ENCODE data around the gene NINJ2. TPM values are rescaled to one million over a fixed set of nuclear protein-coding genes. Genes with fewer than 3 reads are reported as not detected.

NINJ2 gene
- total RNA-seq, 1 experiment from 2014 or later: 0.24 TPM

DNA sequence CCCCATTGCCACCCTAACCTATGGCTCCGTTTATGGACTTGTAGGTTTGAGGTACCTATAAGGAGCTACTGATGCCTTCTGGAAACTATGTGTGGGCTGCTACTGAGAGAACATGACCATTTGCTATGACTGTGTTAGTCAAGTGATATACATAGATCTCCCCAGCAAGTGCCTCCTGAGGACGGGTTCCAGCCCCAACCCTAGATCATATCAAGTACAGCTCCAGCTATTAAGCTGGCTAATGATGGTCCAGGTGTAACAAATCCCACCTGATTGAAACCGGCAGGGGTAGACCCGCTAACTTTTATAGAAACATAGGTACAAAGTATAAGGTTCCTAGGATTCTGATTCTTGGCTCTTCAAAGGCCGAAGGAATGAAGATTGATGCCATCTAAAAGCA is 23.7 kb downstream of the NINJ2 start:
- H2AK5ac ChIP-seq (ENCODE audit: insufficient read length, low read length): no peak overlapping the region
- no peak overlapping the region for H3K18ac ChIP-seq (ENCODE audit: insufficient read length, low read depth, low read length)
- H4K91ac ChIP-seq (ENCODE audit: insufficient read length, low read depth, low read length): no peak overlapping the region
- no peak overlapping the region for H3K9ac ChIP-seq (ENCODE audit: extremely low read depth, insufficient read length, low read length)
- no peaks in the 10 kb centered on the region for H3K79me1 ChIP-seq (ENCODE audit: insufficient read depth, low read depth, low read length, poor library complexity, severe bottlenecking)
- H3K56ac ChIP-seq (ENCODE audit: insufficient read length, low read depth, low read length): no peak overlapping the region
- H3K9me3 ChIP-seq (ENCODE audit: control insufficient read depth, low read depth, low read length): no peaks in the 10 kb centered on the region
- H2BK120ac ChIP-seq (ENCODE audit: low read depth, low read length, poor library complexity, severe bottlenecking): no peak overlapping the region
- no peak overlapping the region for H4K8ac ChIP-seq (replicated peaks; ENCODE audit: insufficient read length, low read depth, low read length)
- no peaks in the 10 kb centered on the region for H3K79me2 ChIP-seq (ENCODE audit: insufficient read depth, low read length)
- no CpG with 5 or more reads among the region's 5 CpGs for WGBS (ENCODE audit: extremely low coverage, insufficient read length, low lambda C conversion rate)
- H2BK15ac ChIP-seq (ENCODE audit: low read depth, low read length): no peak overlapping the region
- no peak overlapping the region for H2BK12ac ChIP-seq (ENCODE audit: insufficient read length, low read depth, low read length)
- no peaks in the 10 kb centered on the region; the same call in 1 of the 2 replicates for H3K4me1 ChIP-seq (ENCODE audit: insufficient read depth, low read length)
- no peak overlapping the region for H2BK20ac ChIP-seq (ENCODE audit: low read depth, low read length, poor library complexity, severe bottlenecking)
- no peaks in the 10 kb centered on the region for H3K36me3 Mint-ChIP-seq (ENCODE audit: insufficient read depth in 1 of 3, low read depth in 3 of 3)
- no peak overlapping the region for H2BK5ac ChIP-seq (ENCODE audit: insufficient read length, low read length)
- H3K14ac ChIP-seq (ENCODE audit: insufficient read depth, low read length): no peak overlapping the region
- TF ChIP-seq, protein P1, sequence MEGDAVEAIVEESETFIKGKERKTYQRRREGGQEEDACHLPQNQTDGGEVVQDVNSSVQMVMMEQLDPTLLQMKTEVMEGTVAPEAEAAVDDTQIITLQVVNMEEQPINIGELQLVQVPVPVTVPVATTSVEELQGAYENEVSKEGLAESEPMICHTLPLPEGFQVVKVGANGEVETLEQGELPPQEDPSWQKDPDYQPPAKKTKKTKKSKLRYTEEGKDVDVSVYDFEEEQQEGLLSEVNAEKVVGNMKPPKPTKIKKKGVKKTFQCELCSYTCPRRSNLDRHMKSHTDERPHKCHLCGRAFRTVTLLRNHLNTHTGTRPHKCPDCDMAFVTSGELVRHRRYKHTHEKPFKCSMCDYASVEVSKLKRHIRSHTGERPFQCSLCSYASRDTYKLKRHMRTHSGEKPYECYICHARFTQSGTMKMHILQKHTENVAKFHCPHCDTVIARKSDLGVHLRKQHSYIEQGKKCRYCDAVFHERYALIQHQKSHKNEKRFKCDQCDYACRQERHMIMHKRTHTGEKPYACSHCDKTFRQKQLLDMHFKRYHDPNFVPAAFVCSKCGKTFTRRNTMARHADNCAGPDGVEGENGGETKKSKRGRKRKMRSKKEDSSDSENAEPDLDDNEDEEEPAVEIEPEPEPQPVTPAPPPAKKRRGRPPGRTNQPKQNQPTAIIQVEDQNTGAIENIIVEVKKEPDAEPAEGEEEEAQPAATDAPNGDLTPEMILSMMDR (conservative IDR thresholded peaks at IDR 0.05): no peak
- no peak overlapping the region for H4K5ac ChIP-seq (ENCODE audit: insufficient read length, low read depth, low read length)
- no peaks in the 10 kb centered on the region for H3K27me3 ChIP-seq (ENCODE audit: insufficient read depth, low read length)
- no peak for DNase-seq
- H4K20me1 ChIP-seq (ENCODE audit: control insufficient read depth, insufficient read depth, insufficient read length): no peaks in the 10 kb centered on the region
- no peak overlapping the region for H3T11ph ChIP-seq (ENCODE audit: low read length)
- no peak overlapping the region for H3K4ac ChIP-seq (ENCODE audit: low read depth, low read length)
- no peak overlapping the region for H3K4me2 ChIP-seq (ENCODE audit: insufficient read depth, insufficient read length, low read length)
- no peak overlapping the region for H3K27ac ChIP-seq (ENCODE audit: insufficient read length, low read depth, low read length)
- peaks cover 6% of the 10 kb centered on the region for H3K23me2 ChIP-seq (ENCODE audit: insufficient read length, low read depth, low read length, poor library complexity, severe bottlenecking)
- H3K27me3 Mint-ChIP-seq (ENCODE audit: low read depth): peaks cover 2% of the 10 kb centered on the region; the same call in 1 of the 2 replicates
- H3K4me1 Mint-ChIP-seq: peaks cover 11% of the 10 kb centered on the region in 2 experiments
- no peak overlapping the region for H3K23ac ChIP-seq (ENCODE audit: insufficient read length, low read depth, low read length)
- no peaks in the 10 kb centered on the region for H3K9me3 Mint-ChIP-seq
- H2AFZ ChIP-seq (ENCODE audit: low read length): no peak overlapping the region
- H3K4me3 Mint-ChIP-seq: no peak overlapping the region
- no peak overlapping the region for H3K27ac Mint-ChIP-seq

Data from H9 (cell line).